HCT116 (cell line): ENCODE data around the gene PCDHB14. TPM values are rescaled to one million over a fixed set of nuclear protein-coding genes. Genes with fewer than 3 reads are reported as not detected.
A peak's percentile ranks its signal among the peaks of the same experiment; 100 is the strongest.
"Not testable (repeated sequence)": the region's sequence is repeated elsewhere in the genome, so short reads cannot be mapped to it uniquely, and the experiment has no call there.

Source experiments
- ATAC-seq: fragments of 200-7000 bp; cut with Tn5 transposase; 2 replicates; pipeline ENCODE4 v1.9.1; 2020; ENCODE audit warnings: mild to moderate bottlenecking, moderate library complexity
- BruUV-seq: library from RNA; stranded (reverse); fragments of 400-500 nt; replicated peaks from 2 replicates; lab custom pipeline; 2021; lab: Mats Ljungman, UMichigan
- CTCF ChIA-PET: fragments of 300-600 bp; sonication (Branson Sonifier 250); formaldehyde crosslinking; loops from one replicate; lab custom pipeline; 2021; ENCODE audit warnings: antibody characterized with exemption; lab: Charles Lee
- POLR2A ChIA-PET: fragments of 300-600, 350-600 bp; sonication (Branson Sonifier 250); formaldehyde crosslinking; loops from one replicate; lab custom pipeline; 2021; ENCODE audit warnings: antibody characterized with exemption; lab: Charles Lee
- RAD21 ChIA-PET, 2 experiments: fragments of 300-600 bp; sonication (Branson Sonifier 250); formaldehyde crosslinking; loops; one replicate each; lab custom pipeline; 2023; ENCODE audit warnings: low total read pairs in 2 of 2; ENCODE audit not compliant: uncharacterized antibody in 2 of 2, unreplicated experiment in 2 of 2, low non-redundant PET in 1 of 2; lab: Charles Lee
- DNase-seq: peaks from one replicate; pipeline ENCODE4 v3.0.0-alpha.2; 2010; ENCODE audit warnings: low read depth, low spot score
- H2AFZ ChIP-seq: fragments of 200-600 bp; shearing (Covaris generic), sonication (generic); 2 replicates; pipeline ENCODE4 v1.6.1; 2017; ENCODE audit warnings: low read depth, mixed run types, mixed read lengths, antibody characterized with exemption, low read length; ENCODE audit not compliant: poor library complexity, severe bottlenecking
- H3K27ac ChIP-seq: 2 replicates; pipeline ENCODE4 v1.5.1; 2012; ENCODE audit warnings: low read depth, low read length
- H3K27me3 ChIP-seq: fragments of 200-600 bp; sonication (generic); 2 replicates; pipeline ENCODE4 v1.6.1; 2016; ENCODE audit warnings: mixed run types, low read length, mixed read lengths; ENCODE audit not compliant: insufficient read depth
- H3K36me3 ChIP-seq, 2 experiments: fragments of 200-500 bp in 1 of 2; fragments of 200-600 bp in 1 of 2; sonication (Bioruptor generic) in 1 of 2; sonication (generic) in 1 of 2; 2 replicates each; pipeline versions ENCODE4 v1.5.1 to v1.6.1; 2014 to 2016; ENCODE audit warnings: low read length in 2 of 2, inconsistent platforms in 1 of 2, mixed read lengths in 1 of 2, mixed run types in 1 of 2; ENCODE audit not compliant: insufficient read depth in 2 of 2, control insufficient read depth in 1 of 2
- H3K4me1 ChIP-seq, 2 experiments: fragments of 200-600 bp in 1 of 2; sonication (generic) in 1 of 2; 2 replicates each; pipeline versions ENCODE4 v1.5.1 to v1.6.1; 2012 to 2017; ENCODE audit warnings: low read length in 2 of 2, inconsistent platforms in 1 of 2, mild to moderate bottlenecking in 1 of 2, mixed read lengths in 1 of 2, mixed run types in 1 of 2, moderate library complexity in 1 of 2; ENCODE audit not compliant: insufficient read depth in 2 of 2, control insufficient read depth in 1 of 2
- H3K4me2 ChIP-seq: fragments of 200-600 bp; sonication (generic); 2 replicates; pipeline ENCODE4 v1.6.1; 2017; ENCODE audit warnings: mixed run types, low read length, mixed read lengths
- H3K4me3 ChIP-seq, 2 experiments: fragments of 200-600 bp in 1 of 2; sonication (generic) in 1 of 2; replicated peaks in 1 of 2; 2 replicates each; pipeline ENCODE4 v1.5.1; 2011 to 2016; ENCODE audit warnings: low read length in 2 of 2, control low read depth in 1 of 2, low read depth in 1 of 2, mild to moderate bottlenecking in 1 of 2, mixed read lengths in 1 of 2, mixed run types in 1 of 2
- H3K79me2 ChIP-seq: fragments of 200-600 bp; sonication (generic); 2 replicates; pipeline ENCODE4 v1.6.1; 2017; ENCODE audit warnings: mild to moderate bottlenecking, mixed run types, low read length, moderate library complexity, mixed read lengths; ENCODE audit not compliant: insufficient read depth
- H3K9ac ChIP-seq: fragments of 200-600 bp; sonication (generic); 2 replicates; pipeline ENCODE4 v1.6.1; 2016; ENCODE audit warnings: low read length, mixed read lengths
- H3K9me2 ChIP-seq: fragments of 200-600 bp; sonication (generic), shearing (Covaris generic); 2 replicates; pipeline ENCODE4 v1.6.1; 2017; ENCODE audit warnings: mixed run types, mild to moderate bottlenecking, moderate library complexity; ENCODE audit not compliant: insufficient read depth
- H3K9me3 ChIP-seq, 2 experiments: fragments of 200-500 bp in 1 of 2; fragments of 200-600 bp in 1 of 2; sonication (Bioruptor generic) in 1 of 2; sonication (generic) in 1 of 2; 2 replicates each; pipeline ENCODE4 v1.6.1; 2014 to 2017; ENCODE audit warnings: low read length in 2 of 2, mixed read lengths in 2 of 2, inconsistent platforms in 1 of 2, low read depth in 1 of 2, mild to moderate bottlenecking in 1 of 2, mixed run types in 1 of 2, moderate library complexity in 1 of 2; ENCODE audit not compliant: control insufficient read depth in 1 of 2, insufficient read depth in 1 of 2
- H4K20me1 ChIP-seq: fragments of 200-600 bp; sonication (generic), shearing (Covaris generic); 2 replicates; pipeline ENCODE4 v1.6.1; 2017; ENCODE audit warnings: mixed run types, mild to moderate bottlenecking, moderate library complexity; ENCODE audit not compliant: insufficient read depth
- ATF3 ChIP-seq: IDR thresholded peaks from 2 replicates; pipeline ENCODE4 v1.6.1; 2012
- CEBPB ChIP-seq: IDR thresholded peaks from 2 replicates; pipeline ENCODE4 v1.6.1; 2012; ENCODE audit warnings: low read depth
- CTCF ChIP-seq, 3 experiments: fragments of 200-600 bp in 1 of 3; sonication (generic) in 1 of 3; IDR thresholded peaks in 2 of 3; conservative IDR thresholded peaks in 1 of 3; 2 replicates each; pipeline ENCODE4 v1.5.1; 2012 to 2017; ENCODE audit warnings: low read depth in 2 of 3, low read length in 2 of 3, antibody characterized with exemption in 1 of 3, borderline replicate concordance in 1 of 3, control low read depth in 1 of 3, mild to moderate bottlenecking in 1 of 3, mixed read lengths in 1 of 3, mixed run types in 1 of 3, moderate library complexity in 1 of 3; ENCODE audit not compliant: insufficient read depth in 1 of 3
- EZH2phosphoT487 ChIP-seq: fragments of 200-600 bp; IDR thresholded peaks from 2 replicates; pipeline ENCODE4 v1.6.1; 2018; ENCODE audit warnings: antibody characterized with exemption, borderline replicate concordance
- POLR2A ChIP-seq: IDR thresholded peaks from 2 replicates; pipeline ENCODE4 v1.7.0; 2011; ENCODE audit warnings: borderline replicate concordance; ENCODE audit not compliant: insufficient read depth, insufficient read length; ENCODE audit errors: extremely low read depth
- POLR2AphosphoS5 ChIP-seq: IDR thresholded peaks from 2 replicates; pipeline ENCODE4 v1.6.1; 2011; ENCODE audit warnings: mild to moderate bottlenecking, low read depth, low read length, moderate library complexity
- RAD21 ChIP-seq: IDR thresholded peaks from 2 replicates; pipeline ENCODE4 v1.6.1; 2012; ENCODE audit warnings: low read depth, mild to moderate bottlenecking
- SP1 ChIP-seq: IDR thresholded peaks from 2 replicates; pipeline ENCODE4 v1.6.1; 2012; ENCODE audit warnings: low read depth
- ZNF274 ChIP-seq: fragments of 200-500 bp; sonication (Bioruptor generic); IDR thresholded peaks from 2 replicates; pipeline ENCODE4 v1.6.1; 2014; ENCODE audit warnings: mild to moderate bottlenecking, low read depth, low read length, inconsistent platforms
- intact Hi-C: fragments of 100-400 bp; cut with micrococcal nuclease; formaldehyde crosslinking; loops from 2 replicates; pipeline ENCODE4 v1.10.0; 2022
- total RNA-seq: library from RNA; stranded (reverse); gene quantifications from one replicate; pipeline ENCODE4 v1.2.1, GENCODE V29; 2021; ENCODE audit not compliant: unreplicated experiment
- TF ChIP-seq, protein P1 (sequence below): IDR thresholded peaks from 2 replicates; pipeline ENCODE4 v1.6.1; 2012; ENCODE audit warnings: low read depth
- TF ChIP-seq, protein P2 (sequence below): IDR thresholded peaks from 2 replicates; pipeline ENCODE4 v1.6.1; 2011; ENCODE audit warnings: mild to moderate bottlenecking, low read length, moderate library complexity; ENCODE audit not compliant: insufficient replicate concordance; ENCODE audit errors: extremely low read depth

PCDHB14 gene
- total RNA-seq, 1 experiment from 2014 or later = 0.27 TPM

GRCh38 chr5:141186897-141187512, 36.1 kb upstream of the PCDHB14 start, which contains the start of gene PCDHB9:
PCDHB9 (plus strand) TSS chr5:141187161; CDS start chr5:141187319, 158 bp downstream.
- DNase-seq (peak; percentile 6), ATAC-seq (no peak)
- no peaks in the 10 kb centered on the region for H3K36me3 ChIP-seq
- H2AFZ ChIP-seq = no peak within 1 kb of the TSS
- H3K4me2 ChIP-seq = no peak within 1 kb of the TSS
- no peak within 1 kb of the TSS for H3K4me3 ChIP-seq
- no peak within 1 kb of the TSS for H3K27ac ChIP-seq
- ChIA-PET CTCF (interaction anchor here (0.6 to 1.4 kb wide), 4 partner anchors 10 to 981 kb away, joined by 3 to 5 read pairs (median 4); no protein-coding TSS in a partner anchor), RAD21 (no interaction called here), POLR2A (no interaction called here)
- no peaks in the 10 kb centered on the region for H3K27me3 ChIP-seq
- H3K9me2 ChIP-seq = no peaks in the 10 kb centered on the region
- no peak within 1 kb of the TSS for H3K9ac ChIP-seq
- no peaks in the 10 kb centered on the region for H3K79me2 ChIP-seq
- TF ChIP-seq POLR2AphosphoS5 (no peak), ZNF274 (no peak), RAD21 (peak; percentile 52), POLR2A (no peak), CEBPB (no peak), CTCF (IDR thresholded peaks at IDR 0.05 in 2 of 3, conservative IDR thresholded peaks at IDR 0.05 in 1 of 3; ENCODE audit: borderline replicate concordance in 1 of 3, insufficient read depth in 1 of 3, low read depth in 2 of 3, low read length in 2 of 3) (peak; percentile 44 to 78 (median 59); a peak in 5 of 6 replicates), ATF3 (no peak), SP1 (no peak), EZH2phosphoT487 (no peak)
- TF ChIP-seq, protein P1, sequence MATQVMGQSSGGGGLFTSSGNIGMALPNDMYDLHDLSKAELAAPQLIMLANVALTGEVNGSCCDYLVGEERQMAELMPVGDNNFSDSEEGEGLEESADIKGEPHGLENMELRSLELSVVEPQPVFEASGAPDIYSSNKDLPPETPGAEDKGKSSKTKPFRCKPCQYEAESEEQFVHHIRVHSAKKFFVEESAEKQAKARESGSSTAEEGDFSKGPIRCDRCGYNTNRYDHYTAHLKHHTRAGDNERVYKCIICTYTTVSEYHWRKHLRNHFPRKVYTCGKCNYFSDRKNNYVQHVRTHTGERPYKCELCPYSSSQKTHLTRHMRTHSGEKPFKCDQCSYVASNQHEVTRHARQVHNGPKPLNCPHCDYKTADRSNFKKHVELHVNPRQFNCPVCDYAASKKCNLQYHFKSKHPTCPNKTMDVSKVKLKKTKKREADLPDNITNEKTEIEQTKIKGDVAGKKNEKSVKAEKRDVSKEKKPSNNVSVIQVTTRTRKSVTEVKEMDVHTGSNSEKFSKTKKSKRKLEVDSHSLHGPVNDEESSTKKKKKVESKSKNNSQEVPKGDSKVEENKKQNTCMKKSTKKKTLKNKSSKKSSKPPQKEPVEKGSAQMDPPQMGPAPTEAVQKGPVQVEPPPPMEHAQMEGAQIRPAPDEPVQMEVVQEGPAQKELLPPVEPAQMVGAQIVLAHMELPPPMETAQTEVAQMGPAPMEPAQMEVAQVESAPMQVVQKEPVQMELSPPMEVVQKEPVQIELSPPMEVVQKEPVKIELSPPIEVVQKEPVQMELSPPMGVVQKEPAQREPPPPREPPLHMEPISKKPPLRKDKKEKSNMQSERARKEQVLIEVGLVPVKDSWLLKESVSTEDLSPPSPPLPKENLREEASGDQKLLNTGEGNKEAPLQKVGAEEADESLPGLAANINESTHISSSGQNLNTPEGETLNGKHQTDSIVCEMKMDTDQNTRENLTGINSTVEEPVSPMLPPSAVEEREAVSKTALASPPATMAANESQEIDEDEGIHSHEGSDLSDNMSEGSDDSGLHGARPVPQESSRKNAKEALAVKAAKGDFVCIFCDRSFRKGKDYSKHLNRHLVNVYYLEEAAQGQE = no peak
- TF ChIP-seq, protein P2, sequence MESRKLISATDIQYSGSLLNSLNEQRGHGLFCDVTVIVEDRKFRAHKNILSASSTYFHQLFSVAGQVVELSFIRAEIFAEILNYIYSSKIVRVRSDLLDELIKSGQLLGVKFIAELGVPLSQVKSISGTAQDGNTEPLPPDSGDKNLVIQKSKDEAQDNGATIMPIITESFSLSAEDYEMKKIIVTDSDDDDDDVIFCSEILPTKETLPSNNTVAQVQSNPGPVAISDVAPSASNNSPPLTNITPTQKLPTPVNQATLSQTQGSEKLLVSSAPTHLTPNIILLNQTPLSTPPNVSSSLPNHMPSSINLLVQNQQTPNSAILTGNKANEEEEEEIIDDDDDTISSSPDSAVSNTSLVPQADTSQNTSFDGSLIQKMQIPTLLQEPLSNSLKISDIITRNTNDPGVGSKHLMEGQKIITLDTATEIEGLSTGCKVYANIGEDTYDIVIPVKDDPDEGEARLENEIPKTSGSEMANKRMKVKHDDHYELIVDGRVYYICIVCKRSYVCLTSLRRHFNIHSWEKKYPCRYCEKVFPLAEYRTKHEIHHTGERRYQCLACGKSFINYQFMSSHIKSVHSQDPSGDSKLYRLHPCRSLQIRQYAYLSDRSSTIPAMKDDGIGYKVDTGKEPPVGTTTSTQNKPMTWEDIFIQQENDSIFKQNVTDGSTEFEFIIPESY = no peak
- H4K20me1 ChIP-seq = no peaks in the 10 kb centered on the region
- BruUV-seq = no TSS peak
- intact Hi-C loops = no loop called here
- no peaks in the 10 kb centered on the region for H3K9me3 ChIP-seq
- H3K4me1 ChIP-seq = no peaks in the 10 kb centered on the region

GRCh38 chr5:141188682-141189081, 34.5 kb upstream of the PCDHB14 start:
- H3K36me3 ChIP-seq, POLR2A ChIA-PET, H3K27ac ChIP-seq, CTCF ChIA-PET, intact Hi-C loops, H3K4me1 ChIP-seq, ATAC-seq, DNase-seq, H3K4me2 ChIP-seq, H3K9me2 ChIP-seq, H3K9me3 ChIP-seq, H4K20me1 ChIP-seq, RAD21 ChIA-PET, BruUV-seq, H3K27me3 ChIP-seq, H2AFZ ChIP-seq, H3K9ac ChIP-seq, H3K4me3 ChIP-seq, H3K79me2 ChIP-seq: not testable (repeated sequence)
